GM04503 (cell line): ENCODE measurements around the gene DOCK8.

Experiments used
- DNase-seq: peaks from one replicate; pipeline ENCODE4 v3.0.0-alpha.2; 2012; ENCODE audit warnings: low read depth

Gene DOCK8

GRCh38 chr9:311841-312240, 97.2 kb downstream of the DOCK8 start:
- DNase-seq = no peak

DNA sequence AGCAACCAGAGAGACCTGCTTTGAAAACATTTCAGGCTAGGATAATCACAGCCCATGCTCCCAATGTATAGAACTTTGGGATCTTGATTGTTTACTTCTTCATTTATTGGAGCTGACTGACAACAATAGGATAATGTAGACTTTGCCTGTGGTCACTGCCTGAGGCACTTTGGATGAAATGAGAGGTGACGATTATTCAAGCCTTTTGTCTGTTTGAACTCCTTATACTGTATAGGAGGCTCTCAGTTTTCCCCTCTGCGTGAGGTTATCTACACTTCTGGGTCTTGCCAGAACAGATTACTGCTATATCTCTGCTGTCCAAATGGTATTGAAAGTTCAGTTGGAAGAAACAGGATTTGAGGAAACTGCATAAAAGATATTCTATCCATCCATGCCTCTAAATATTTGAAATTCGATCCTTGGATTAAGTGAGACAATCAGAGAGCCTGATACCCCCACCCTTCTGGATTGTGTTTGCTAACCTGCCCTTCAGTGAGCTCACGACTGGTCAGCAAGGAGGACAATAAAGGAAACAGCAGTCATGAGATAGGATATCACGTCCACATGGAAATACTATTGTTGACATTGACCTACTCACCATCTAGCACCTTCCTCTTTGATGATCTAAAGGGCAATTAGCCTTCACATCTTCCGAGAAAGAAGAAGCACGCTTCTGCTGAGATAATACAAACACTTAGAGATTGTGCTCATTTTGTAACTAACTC, 98.1 kb downstream of the DOCK8 start:
- no peak for DNase-seq

GRCh38 chr9:316382-316965, 101.8 kb downstream of the DOCK8 start:
- DNase-seq = no peak

- no peak for DNase-seq
Observed at GRCh38 chr9:318646-319045, 104.0 kb downstream of the DOCK8 start.

- DNase-seq = no peak
Observed at GRCh38 chr9:324971-325370, 110.3 kb downstream of the DOCK8 start.

DNA sequence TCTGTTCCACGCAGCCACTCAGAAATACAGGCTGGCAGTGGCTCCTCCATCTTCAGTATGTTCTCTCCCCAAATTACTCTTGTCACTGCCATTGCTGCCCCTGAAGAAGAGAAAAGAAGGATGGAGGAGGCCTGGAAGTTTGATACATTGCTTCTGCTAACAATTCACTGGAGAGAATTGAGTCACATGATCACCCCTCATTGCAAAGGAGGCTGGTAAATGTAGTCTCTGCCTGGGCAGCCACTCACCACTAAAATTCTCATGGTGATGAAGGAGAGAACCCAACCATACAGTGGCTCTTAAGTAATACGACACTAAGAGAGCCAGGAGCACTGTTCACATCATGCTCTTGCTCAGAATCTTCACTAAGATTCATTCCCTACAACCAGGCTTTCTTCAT, 112.0 kb downstream of the DOCK8 start:
- DNase-seq = no peak

GRCh38 chr9:328453-328852, 113.8 kb downstream of the DOCK8 start:
- DNase-seq = no peak

DNA sequence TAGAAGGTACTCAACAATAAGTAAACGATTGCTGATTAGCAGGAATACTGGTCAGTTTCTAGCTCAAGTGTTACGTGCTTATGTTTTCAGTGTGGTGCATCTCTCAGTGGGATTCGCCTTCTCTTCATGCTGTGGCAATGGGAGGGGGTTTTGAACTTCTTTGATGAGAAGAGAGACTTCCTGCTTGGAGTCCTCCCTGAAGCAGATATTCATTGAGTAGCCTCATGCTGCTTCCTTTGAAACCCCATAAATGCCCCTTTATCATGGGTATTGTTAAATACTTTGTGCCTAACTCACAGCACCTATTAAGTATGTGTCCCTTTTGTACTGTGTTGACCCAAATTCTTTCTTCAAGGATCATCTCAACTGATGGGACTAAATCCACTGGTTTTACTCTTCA, 116.5 kb downstream of the DOCK8 start:
- no peak for DNase-seq

DNA sequence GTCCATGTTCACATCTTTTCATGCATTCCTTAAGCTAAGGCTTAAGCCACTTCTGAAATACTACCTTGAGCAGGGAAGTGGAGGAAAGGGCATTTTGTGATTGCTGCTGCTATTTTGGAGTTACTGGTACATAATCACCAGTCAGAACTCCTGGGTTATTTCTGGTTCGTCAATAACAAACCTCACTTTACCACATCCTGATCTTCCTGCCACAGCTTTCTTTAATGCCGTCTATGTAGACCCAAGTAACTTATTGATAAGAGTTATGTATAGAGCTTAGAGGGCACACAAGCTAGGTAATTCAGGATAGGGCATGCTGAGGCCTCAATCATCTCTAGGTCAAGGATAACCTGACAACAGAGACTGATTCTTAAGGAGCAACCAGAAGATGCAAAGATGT, 120.7 kb downstream of the DOCK8 start:
- DNase-seq = no peak

DNA sequence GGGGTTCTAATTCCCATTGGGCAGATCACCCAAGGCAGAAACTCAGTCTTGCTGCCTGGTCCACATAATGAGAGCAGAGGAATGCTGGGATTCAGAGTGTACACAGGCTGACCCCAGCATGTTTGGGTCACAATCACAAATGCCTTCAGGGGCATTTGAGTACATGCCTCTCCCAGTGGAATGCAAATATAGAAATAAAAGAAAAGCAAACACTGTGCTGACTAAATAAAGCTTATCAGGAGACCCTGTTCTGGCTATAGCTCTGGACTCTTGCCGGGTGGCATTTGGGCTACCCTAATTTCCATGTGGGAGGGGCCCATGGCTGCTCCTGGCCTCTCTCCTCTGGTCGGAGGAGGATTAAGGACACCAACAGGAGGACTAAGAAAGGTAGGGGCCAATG, 121.4 kb downstream of the DOCK8 start:
- DNase-seq = no peak

GRCh38 chr9:338602-339001, 123.9 kb downstream of the DOCK8 start:
- no peak for DNase-seq

DNA sequence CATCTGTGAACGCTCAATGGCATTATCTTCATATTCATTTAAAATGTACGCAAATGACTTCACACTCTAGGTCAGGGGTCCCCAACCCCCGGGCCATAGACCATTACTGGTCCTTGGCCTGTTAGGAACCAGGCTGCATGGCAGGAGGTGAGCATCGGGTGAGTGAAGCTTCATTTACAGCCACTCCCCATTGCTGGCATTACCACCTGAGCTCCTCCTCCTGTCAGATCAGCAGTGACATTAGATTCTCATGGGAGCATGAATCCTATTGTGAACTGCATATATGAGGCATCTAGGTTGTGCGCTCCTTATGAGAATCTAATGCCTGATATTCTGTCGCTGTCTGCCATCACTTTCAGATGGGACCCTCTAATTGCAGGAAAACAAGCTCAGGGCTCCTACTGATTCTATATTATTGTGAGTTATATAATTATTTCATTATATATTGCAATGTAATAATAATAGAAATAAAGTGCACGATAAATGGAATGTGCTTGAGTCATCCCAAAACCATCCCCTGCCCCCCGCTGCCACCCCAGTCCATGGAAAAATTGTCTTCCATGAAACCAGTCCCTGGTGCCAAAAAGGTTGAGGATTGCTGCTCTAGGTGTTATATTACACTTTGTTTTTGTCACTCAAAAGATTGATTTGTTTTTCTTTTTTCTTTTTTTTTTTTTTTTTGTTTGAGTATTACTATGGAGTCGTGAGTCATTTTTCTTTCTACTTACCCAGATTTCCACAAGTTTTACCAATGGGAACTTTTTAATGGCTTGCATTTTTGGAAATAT, 127.2 kb downstream of the DOCK8 start:
- no peak for DNase-seq

GRCh38 chr9:343773-344172, 129.1 kb downstream of the DOCK8 start:
- DNase-seq = no peak

- DNase-seq = no peak
Observed at GRCh38 chr9:346111-346571, 131.5 kb downstream of the DOCK8 start.

DNA sequence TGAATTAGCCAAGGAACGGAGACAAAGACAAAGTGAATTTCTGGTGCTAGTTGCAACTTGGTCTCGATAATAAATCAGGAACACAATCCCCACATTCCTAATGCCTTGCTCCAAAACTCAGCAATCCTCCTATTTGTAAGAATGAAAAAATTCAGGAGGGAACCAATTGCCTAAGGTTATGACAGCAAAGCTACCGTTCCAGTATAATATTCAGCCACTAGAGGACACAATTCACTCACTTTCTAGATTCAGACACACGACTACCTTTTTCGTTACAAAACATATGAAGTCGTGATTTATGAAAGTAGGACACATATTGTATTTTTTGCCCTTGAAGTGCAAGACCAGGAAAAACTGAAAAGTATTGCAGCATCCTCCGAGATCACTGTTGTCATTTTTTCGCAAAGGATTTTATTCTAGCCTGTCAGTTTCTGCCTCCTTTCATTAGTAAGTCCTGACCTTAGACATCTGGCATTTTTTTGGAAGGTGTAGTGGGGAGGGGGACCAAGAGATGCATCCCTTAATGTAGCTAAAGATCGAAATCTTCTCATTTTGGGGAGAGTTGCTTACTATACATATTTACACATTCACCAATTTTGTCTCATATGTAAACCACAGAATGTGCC, 133.1 kb downstream of the DOCK8 start:
- DNase-seq = peak; percentile 5

DNA sequence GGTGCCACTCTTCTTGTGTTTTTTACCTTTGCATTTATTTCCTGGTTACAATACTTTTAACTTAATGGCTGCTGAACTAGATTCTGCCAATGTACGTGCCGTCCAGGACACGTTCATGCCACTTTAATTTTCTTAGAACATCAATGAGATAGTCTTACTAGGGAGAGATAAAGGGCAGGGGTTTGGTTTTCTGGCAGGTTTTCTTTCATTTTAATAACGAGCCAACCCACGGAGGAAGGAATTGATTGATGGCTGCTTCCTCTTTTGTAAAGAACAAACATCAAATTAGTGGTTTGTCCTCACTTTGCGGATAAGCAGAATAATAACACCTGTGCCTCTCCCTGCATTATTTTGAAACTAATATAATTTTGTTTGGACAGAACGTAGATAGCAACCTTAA, 135.7 kb downstream of the DOCK8 start:
- DNase-seq = no peak

GRCh38 chr9:351916-352315, 137.3 kb downstream of the DOCK8 start:
- DNase-seq = no peak

GRCh38 chr9:353077-353476, 138.4 kb downstream of the DOCK8 start:
- DNase-seq = no peak

GRCh38 chr9:354453-354852, 139.8 kb downstream of the DOCK8 start:
- DNase-seq = no peak

- no peak for DNase-seq
Observed at GRCh38 chr9:357560-357959, 142.9 kb downstream of the DOCK8 start.

DNA sequence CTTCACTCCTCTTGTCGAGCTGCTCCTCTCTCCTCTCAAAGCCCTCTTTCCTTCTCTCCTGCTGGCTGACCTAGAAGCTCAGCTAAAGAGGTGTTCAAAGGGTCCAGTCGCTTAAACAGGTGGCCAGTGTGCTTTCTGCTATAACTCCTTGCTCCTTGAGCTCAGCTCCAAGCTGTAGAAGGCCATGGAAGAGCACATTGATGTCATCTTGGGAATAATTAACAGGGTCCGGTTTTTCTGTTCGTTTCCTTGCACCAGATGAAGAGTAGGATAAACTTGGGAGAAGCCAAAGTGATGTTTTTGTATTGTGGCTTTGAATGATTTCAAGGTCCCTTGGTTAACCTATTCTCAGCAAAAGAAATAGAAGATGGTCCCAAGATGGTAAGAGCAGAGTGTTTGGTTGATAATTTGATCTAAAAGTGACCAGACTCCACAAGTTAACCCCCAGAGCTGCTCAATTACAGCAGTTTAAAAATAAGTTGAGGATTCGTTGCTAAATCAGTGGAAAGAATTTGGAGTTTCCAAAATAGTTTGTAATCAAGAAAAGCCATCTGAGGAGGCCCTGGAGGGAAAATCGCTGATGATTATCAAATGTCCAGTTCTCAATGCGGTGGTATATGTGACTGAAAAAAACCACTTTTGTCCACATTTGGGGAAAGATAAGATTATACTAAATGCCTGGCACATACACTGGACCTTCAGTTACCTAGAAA, 148.1 kb downstream of the DOCK8 start:
- no peak for DNase-seq

- DNase-seq = no peak
Observed at GRCh38 chr9:363274-363612, 148.6 kb downstream of the DOCK8 start.
